Activated B cell treated with CpG ODN at 0.5 μM for 24 hours (primary cell): ENCODE results near the gene TPRA1. TPM values are rescaled to one million over a fixed set of nuclear protein-coding genes. Genes with fewer than 3 reads are reported as not detected.
"Not testable (repeated sequence)": the region's sequence is repeated elsewhere in the genome, so short reads cannot be mapped to it uniquely, and the experiment has no call there.

ENCODE experiments used
- ATAC-seq: fragments of 200-7000 bp; cut with Tn5 transposase; one replicate; pipeline ENCODE4 v1.10.0; 2021; ENCODE audit warnings: low read depth, mild to moderate bottlenecking, moderate library complexity
- CTCF ChIA-PET: fragments of 350-600 bp; sonication (Branson Sonifier 250); formaldehyde crosslinking; loops from one replicate; lab custom pipeline; 2021; ENCODE audit warnings: antibody characterized with exemption; lab: Charles Lee
- POLR2A ChIA-PET: fragments of 350-600 bp; sonication (Branson Sonifier 250); formaldehyde crosslinking; loops from one replicate; lab custom pipeline; 2021; ENCODE audit warnings: antibody characterized with exemption; lab: Charles Lee
- DNase-seq: peaks from one replicate; pipeline ENCODE4 v3.0.0; 2022
- H3K27ac Mint-ChIP-seq: one replicate; pipeline ENCODE4 v1.8.0; 2020; ENCODE audit warnings: mixed read lengths
- H3K27me3 Mint-ChIP-seq: one replicate; pipeline ENCODE4 v1.8.0; 2021; ENCODE audit warnings: mixed read lengths
- H3K36me3 Mint-ChIP-seq: one replicate; pipeline ENCODE4 v1.8.0; 2021; ENCODE audit warnings: low read depth, mixed read lengths
- H3K4me1 Mint-ChIP-seq: one replicate; pipeline ENCODE4 v1.8.0; 2021; ENCODE audit warnings: mixed read lengths
- H3K4me3 Mint-ChIP-seq: one replicate; pipeline ENCODE4 v1.8.0; 2020; ENCODE audit warnings: mild to moderate bottlenecking, mixed read lengths
- H3K9me3 Mint-ChIP-seq: one replicate; pipeline ENCODE4 v1.8.0; 2020; ENCODE audit warnings: mixed read lengths
- CTCF ChIP-seq: fragments of 200-600 bp; IDR thresholded peaks from one replicate; pipeline ENCODE4 v1.8.0; 2022; ENCODE audit warnings: antibody characterized with exemption, mild to moderate bottlenecking
- intact Hi-C: fragments of 100-400 bp; cut with micrococcal nuclease; formaldehyde crosslinking; loops from one replicate; pipeline ENCODE4 v1.15.1; 2024
- total RNA-seq: library from RNA; stranded (reverse); gene quantifications from 2 replicates; pipeline ENCODE4 v1.2.3, GENCODE V29; 2022

TPRA1 gene
- total RNA-seq, 1 donor from 2014 or later, result 17.5 TPM

- peaks cover 27% of the 10 kb centered on the region for H3K4me1 Mint-ChIP-seq
- H3K9me3 Mint-ChIP-seq, result no peaks in the 10 kb centered on the region
- intact Hi-C loops, result no loop called here
- CTCF ChIA-PET, result no interaction called here
- DNase-seq (no peak), ATAC-seq (no peak)
- POLR2A ChIA-PET, result interaction anchor here (1.4 kb wide), 1 partner anchor 9 kb away, joined by 4 read pairs; no protein-coding TSS in a partner anchor
- TF ChIP-seq CTCF, result no peak
- H3K36me3 Mint-ChIP-seq, result peaks cover 80% of the 10 kb centered on the region
- no peaks in the 10 kb centered on the region for H3K27me3 Mint-ChIP-seq
- H3K27ac Mint-ChIP-seq, result no peak overlapping the region
- no peak overlapping the region for H3K4me3 Mint-ChIP-seq
These were observed 15.7 kb upstream of the TPRA1 start for GRCh38 chr3:127606086-127606805.

- POLR2A ChIA-PET, result interaction anchor here (1.4 kb wide), 1 partner anchor 8 kb away, joined by 4 read pairs; no protein-coding TSS in a partner anchor
- intact Hi-C loops, DNase-seq, ATAC-seq, H3K27me3 Mint-ChIP-seq, CTCF ChIA-PET, H3K4me3 Mint-ChIP-seq, H3K9me3 Mint-ChIP-seq, H3K27ac Mint-ChIP-seq: not testable (repeated sequence)
- Mint-ChIP-seq H3K36me3 (peaks cover 73% of the 10 kb centered on the region), H3K4me1 (peaks cover 24% of the 10 kb centered on the region)
These were observed 15.0 kb upstream of the TPRA1 start for GRCh38 chr3:127605547-127605946.

GRCh38 chr3:127604546-127605165 lies 14.1 kb upstream of the TPRA1 start:
- ATAC-seq (no peak), DNase-seq (no peak)
- peaks cover 16% of the 10 kb centered on the region for H3K4me1 Mint-ChIP-seq
- ChIA-PET POLR2A (no interaction called here), CTCF (no interaction called here)
- H3K9me3 Mint-ChIP-seq, result no peaks in the 10 kb centered on the region
- intact Hi-C loops, result no loop called here
- TF ChIP-seq CTCF, result no peak
- no peak overlapping the region for H3K27ac Mint-ChIP-seq
- peaks cover 66% of the 10 kb centered on the region for H3K36me3 Mint-ChIP-seq
- no peaks in the 10 kb centered on the region for H3K27me3 Mint-ChIP-seq
- H3K4me3 Mint-ChIP-seq, result no peak overlapping the region

GRCh38 chr3:127604035-127604434 lies 13.5 kb upstream of the TPRA1 start:
- peaks cover 15% of the 10 kb centered on the region for H3K4me1 Mint-ChIP-seq
- no peaks in the 10 kb centered on the region for H3K9me3 Mint-ChIP-seq
- intact Hi-C loops, result no loop called here
- ChIA-PET CTCF (no interaction called here), POLR2A (no interaction called here)
- no peak overlapping the region for H3K27ac Mint-ChIP-seq
- H3K36me3 Mint-ChIP-seq, result peaks cover 64% of the 10 kb centered on the region
- no peak for TF ChIP-seq CTCF
- DNase-seq, result no peak
- ATAC-seq, result no peak
- H3K4me3 Mint-ChIP-seq, result no peak overlapping the region
- H3K27me3 Mint-ChIP-seq, result no peaks in the 10 kb centered on the region

GRCh38 chr3:127600749-127601456 lies 10.4 kb upstream of the TPRA1 start:
- TF ChIP-seq CTCF, result no peak
- no peak overlapping the region for H3K27ac Mint-ChIP-seq
- H3K9me3 Mint-ChIP-seq, result no peaks in the 10 kb centered on the region
- CTCF ChIA-PET, result no interaction called here
- H3K4me3 Mint-ChIP-seq, result no peak overlapping the region
- no peaks in the 10 kb centered on the region for H3K27me3 Mint-ChIP-seq
- peaks cover 32% of the 10 kb centered on the region for H3K36me3 Mint-ChIP-seq
- peaks cover 29% of the 10 kb centered on the region for H3K4me1 Mint-ChIP-seq
- POLR2A ChIA-PET, result no interaction called here
- intact Hi-C loops, result no loop called here
- DNase-seq (no peak), ATAC-seq (no peak)
